8988T (cell line): ENCODE data around the gene AGMO.

Experiments used
- DNase-seq: peaks from one replicate; pipeline ENCODE4 v3.0.0; 2011

Gene AGMO

GRCh38 chr7:15494711-15495110 is 67.1 kb downstream of the AGMO start:
- no peak for DNase-seq

GRCh38 chr7:15491361-15491760 is 70.5 kb downstream of the AGMO start:
- DNase-seq: no peak

GRCh38 chr7:15490291-15490690 is 71.5 kb downstream of the AGMO start:
- no peak for DNase-seq

GRCh38 chr7:15489861-15490260 is 72.0 kb downstream of the AGMO start:
- no peak for DNase-seq

GRCh38 chr7:15489383-15489782 is 72.4 kb downstream of the AGMO start:
- no peak for DNase-seq

- DNase-seq: no peak
These were observed 73.4 kb downstream of the AGMO start for GRCh38 chr7:15488401-15488800.

GRCh38 chr7:15487896-15488295 is 73.9 kb downstream of the AGMO start:
- DNase-seq: no peak

- DNase-seq: no peak
These were observed 75.8 kb downstream of the AGMO start for GRCh38 chr7:15485998-15486397.

- DNase-seq: no peak
These were observed 76.4 kb downstream of the AGMO start for GRCh38 chr7:15485431-15485830.

GRCh38 chr7:15481132-15481531 is 80.7 kb downstream of the AGMO start:
- DNase-seq: no peak

GRCh38 chr7:15478401-15478800 is 83.4 kb downstream of the AGMO start:
- DNase-seq: no peak

- DNase-seq: no peak
These were observed 85.3 kb downstream of the AGMO start for GRCh38 chr7:15476531-15476918.

GRCh38 chr7:15475808-15476530 is 85.8 kb downstream of the AGMO start:
- DNase-seq: no peak

GRCh38 chr7:15471669-15471950 is 90.2 kb downstream of the AGMO start:
- no peak for DNase-seq

- no peak for DNase-seq
These were observed 90.8 kb downstream of the AGMO start for GRCh38 chr7:15470825-15471668.

GRCh38 chr7:15464667-15465121 is 97.1 kb downstream of the AGMO start:
- no peak for DNase-seq

GRCh38 chr7:15463801-15464666 is 97.8 kb downstream of the AGMO start:
- no peak for DNase-seq

- DNase-seq: no peak
These were observed 99.0 kb downstream of the AGMO start for GRCh38 chr7:15462721-15463389.

- DNase-seq: peak; percentile 0
These were observed 100.2 kb downstream of the AGMO start for GRCh38 chr7:15461576-15461975.

- no peak for DNase-seq
These were observed 102.7 kb downstream of the AGMO start for GRCh38 chr7:15459018-15459615.

GRCh38 chr7:15457990-15458955 is 103.5 kb downstream of the AGMO start:
- no peak for DNase-seq
